Astrocyte (in vitro differentiated cells and primary cell): ENCODE data around the gene MEIOB. TPM values are rescaled to one million over a fixed set of nuclear protein-coding genes. Genes with fewer than 3 reads are reported as not detected.

ENCODE experiments used
- DNase-seq: peaks from one replicate; pipeline ENCODE4 v3.0.0-alpha.2; 2010; ENCODE audit warnings: low read depth
- FAIRE-seq: peaks from 2 replicates; lab custom pipeline; 2011; peaks lifted over from hg19 to GRCh38; lab: Jason Lieb, UNC
- H2AFZ ChIP-seq: 2 replicates; pipeline ENCODE4 v1.6.0; 2012; ENCODE audit warnings: low read depth, low read length, inconsistent platforms
- H3K27ac ChIP-seq: 2 replicates; pipeline ENCODE4 v1.5.1; 2011; ENCODE audit warnings: low read depth, low read length, inconsistent platforms
- H3K27me3 ChIP-seq: 2 replicates; pipeline ENCODE4 v1.6.0; 2011; ENCODE audit warnings: low read length, inconsistent platforms; ENCODE audit not compliant: insufficient read depth
- H3K36me3 ChIP-seq: 2 replicates; pipeline ENCODE4 v1.5.1; 2011; ENCODE audit warnings: low read length, inconsistent platforms; ENCODE audit not compliant: insufficient read depth
- H3K4me1 ChIP-seq: 2 replicates; pipeline ENCODE4 v1.5.1; 2011; ENCODE audit warnings: low read length, inconsistent platforms; ENCODE audit not compliant: insufficient read depth
- H3K4me2 ChIP-seq: 2 replicates; pipeline ENCODE4 v1.6.0; 2012; ENCODE audit warnings: low read length, inconsistent platforms
- H3K4me3 ChIP-seq: 2 replicates; pipeline ENCODE4 v1.5.1; 2011; ENCODE audit warnings: low read depth, mild to moderate bottlenecking, low read length, inconsistent platforms; ENCODE audit not compliant: insufficient read depth
- H3K79me2 ChIP-seq: 2 replicates; pipeline ENCODE4 v1.6.0; 2012; ENCODE audit warnings: mild to moderate bottlenecking, low read length, inconsistent platforms; ENCODE audit not compliant: insufficient read depth
- H3K9ac ChIP-seq: 2 replicates; pipeline ENCODE4 v1.6.0; 2012; ENCODE audit warnings: mild to moderate bottlenecking, low read length, inconsistent platforms
- H3K9me3 ChIP-seq: 2 replicates; pipeline ENCODE4 v1.5.1; 2012; ENCODE audit warnings: low read depth, mild to moderate bottlenecking, low read length, inconsistent platforms; ENCODE audit not compliant: insufficient read depth
- H4K20me1 ChIP-seq: 2 replicates; pipeline ENCODE4 v1.6.0; 2012; ENCODE audit warnings: low read length, inconsistent platforms; ENCODE audit not compliant: insufficient read depth
- H3K27ac Mint-ChIP-seq: one replicate; pipeline ENCODE4 v1.8.0; 2021; ENCODE audit warnings: mild to moderate bottlenecking, mixed read lengths; ENCODE audit not compliant: unreplicated experiment
- H3K27me3 Mint-ChIP-seq: one replicate; pipeline ENCODE4 v1.8.0; 2021; ENCODE audit warnings: low read depth, mixed read lengths; ENCODE audit not compliant: unreplicated experiment
- H3K36me3 Mint-ChIP-seq: one replicate; pipeline ENCODE4 v1.8.0; 2021; ENCODE audit warnings: low read depth, mixed read lengths; ENCODE audit not compliant: unreplicated experiment
- H3K4me1 Mint-ChIP-seq: one replicate; pipeline ENCODE4 v1.8.0; 2021; ENCODE audit warnings: low read depth, mixed read lengths; ENCODE audit not compliant: unreplicated experiment
- H3K4me3 Mint-ChIP-seq: one replicate; pipeline ENCODE4 v1.8.0; 2021; ENCODE audit warnings: mild to moderate bottlenecking, moderate library complexity, mixed read lengths; ENCODE audit not compliant: unreplicated experiment
- H3K9me3 Mint-ChIP-seq: one replicate; pipeline ENCODE4 v1.8.0; 2021; ENCODE audit warnings: mild to moderate bottlenecking, mixed read lengths; ENCODE audit not compliant: unreplicated experiment
- EZH2 ChIP-seq: IDR thresholded peaks from 2 replicates; pipeline ENCODE4 v1.6.1; 2012; ENCODE audit warnings: mild to moderate bottlenecking, low read length, inconsistent platforms; ENCODE audit not compliant: insufficient read depth
- total RNA-seq: library from RNA; stranded (reverse); gene quantifications from 2 replicates; pipeline ENCODE4 v1.2.1, GENCODE V29; 2021
- TF ChIP-seq, protein P1 (sequence below): IDR thresholded peaks from 2 replicates; pipeline ENCODE4 v1.5.1; 2011; ENCODE audit warnings: low read depth, mild to moderate bottlenecking, inconsistent platforms, low read length, moderate library complexity; ENCODE audit not compliant: insufficient read depth

The MEIOB gene
- total RNA-seq, 1 donor from 2014 or later, result 0.16 TPM

DNA sequence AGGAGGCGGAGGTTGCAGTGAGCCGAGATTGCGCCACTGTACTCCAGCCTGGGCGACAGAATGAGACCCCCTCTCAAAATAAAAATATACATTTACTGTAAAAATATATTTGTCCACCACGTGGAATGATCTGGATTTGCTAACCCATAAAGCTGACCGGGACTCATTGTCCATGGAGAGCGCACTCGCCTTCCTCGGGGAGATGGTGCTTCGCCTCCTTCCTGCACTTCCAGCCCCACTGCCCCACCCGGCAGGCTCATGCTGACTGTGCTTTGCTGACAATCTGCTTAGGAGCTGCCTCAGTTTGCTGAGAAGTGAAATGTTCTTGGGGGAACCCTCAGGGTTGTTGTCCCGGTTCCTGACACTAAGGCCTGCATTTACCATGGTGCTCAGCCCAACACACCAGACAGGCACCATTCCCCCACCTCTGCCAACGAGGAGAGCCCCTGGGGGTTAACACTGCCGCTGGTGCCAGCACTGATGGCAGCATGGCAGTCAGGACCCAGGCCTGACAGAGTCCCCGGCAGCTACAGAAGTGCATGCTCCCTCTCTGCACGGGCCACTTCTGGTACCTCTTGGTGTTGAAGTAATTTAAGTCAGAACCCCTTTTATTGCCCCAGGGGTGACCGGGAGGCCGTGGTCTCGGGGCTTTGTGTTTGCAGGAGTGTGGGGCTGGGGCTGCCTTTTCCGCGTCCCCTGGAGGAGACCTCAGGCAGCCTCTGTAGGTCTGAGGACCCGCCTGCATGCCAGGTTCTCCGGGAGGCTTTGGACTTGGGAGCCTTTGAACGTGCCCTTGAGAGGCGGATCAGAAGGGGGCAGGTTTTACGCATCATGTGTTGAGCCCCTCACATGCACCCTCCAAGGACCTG, 86.8 kb downstream of the MEIOB start:
- FAIRE-seq (no peak), DNase-seq (no peak)
- Mint-ChIP-seq H3K27ac (no peak overlapping the region), H3K4me1 (peaks cover 9% of the 10 kb centered on the region), H3K27me3 (no peaks in the 10 kb centered on the region), H3K4me3 (peak overlapping the region; percentile 61), H3K9me3 (no peaks in the 10 kb centered on the region), H3K36me3 (peaks cover 2% of the 10 kb centered on the region)
- Histone ChIP-seq H3K9ac (no peak overlapping the region), H3K9me3 (no peaks in the 10 kb centered on the region), H3K4me3 (no peak overlapping the region), H2AFZ (no peak overlapping the region), H4K20me1 (peaks cover 51% of the 10 kb centered on the region), H3K27me3 (no peaks in the 10 kb centered on the region), H3K36me3 (peaks cover 2% of the 10 kb centered on the region), H3K4me2 (no peak overlapping the region), H3K79me2 (peaks cover 71% of the 10 kb centered on the region), H3K27ac (no peak overlapping the region), H3K4me1 (peaks cover 12% of the 10 kb centered on the region)
- TF ChIP-seq EZH2, result no peak
- TF ChIP-seq, protein P1, sequence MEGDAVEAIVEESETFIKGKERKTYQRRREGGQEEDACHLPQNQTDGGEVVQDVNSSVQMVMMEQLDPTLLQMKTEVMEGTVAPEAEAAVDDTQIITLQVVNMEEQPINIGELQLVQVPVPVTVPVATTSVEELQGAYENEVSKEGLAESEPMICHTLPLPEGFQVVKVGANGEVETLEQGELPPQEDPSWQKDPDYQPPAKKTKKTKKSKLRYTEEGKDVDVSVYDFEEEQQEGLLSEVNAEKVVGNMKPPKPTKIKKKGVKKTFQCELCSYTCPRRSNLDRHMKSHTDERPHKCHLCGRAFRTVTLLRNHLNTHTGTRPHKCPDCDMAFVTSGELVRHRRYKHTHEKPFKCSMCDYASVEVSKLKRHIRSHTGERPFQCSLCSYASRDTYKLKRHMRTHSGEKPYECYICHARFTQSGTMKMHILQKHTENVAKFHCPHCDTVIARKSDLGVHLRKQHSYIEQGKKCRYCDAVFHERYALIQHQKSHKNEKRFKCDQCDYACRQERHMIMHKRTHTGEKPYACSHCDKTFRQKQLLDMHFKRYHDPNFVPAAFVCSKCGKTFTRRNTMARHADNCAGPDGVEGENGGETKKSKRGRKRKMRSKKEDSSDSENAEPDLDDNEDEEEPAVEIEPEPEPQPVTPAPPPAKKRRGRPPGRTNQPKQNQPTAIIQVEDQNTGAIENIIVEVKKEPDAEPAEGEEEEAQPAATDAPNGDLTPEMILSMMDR, result no peak

Other genes with a start within 250 kb of the MEIOB start
- gene JPT2, start 193.9 kb downstream of the MEIOB start, total RNA-seq, result 122 and 143 TPM in 2 replicates
- gene MAPK8IP3, start 166.0 kb downstream of the MEIOB start, total RNA-seq, result 85.5 and 92.4 TPM in 2 replicates
- gene NME3, start 100.6 kb downstream of the MEIOB start, total RNA-seq, result 36.3 and 42.7 TPM in 2 replicates
- 21.4 and 23.3 TPM in 2 replicates for gene EME2, start 99.4 kb downstream of the MEIOB start, total RNA-seq
- 74.0 and 80.2 TPM in 2 replicates for gene MRPS34, start 99.0 kb downstream of the MEIOB start, total RNA-seq
- gene SPSB3, start 89.6 kb downstream of the MEIOB start, total RNA-seq, result 21.8 and 23.3 TPM in 2 replicates
- 41.4 and 45.2 TPM in 2 replicates for gene NUBP2, start 89.2 kb downstream of the MEIOB start, total RNA-seq
- gene IGFALS, start 78.5 kb downstream of the MEIOB start, total RNA-seq, result not detected in 2 replicates
- gene HAGH, start 45.3 kb downstream of the MEIOB start, total RNA-seq, result 35.9 and 36.9 TPM in 2 replicates
- 24.0 and 25.8 TPM in 2 replicates for gene FAHD1, start 45.0 kb downstream of the MEIOB start, total RNA-seq
- gene HS3ST6, start 46.3 kb upstream of the MEIOB start, total RNA-seq, result not detected in 2 replicates
- gene MSRB1, start 71.0 kb upstream of the MEIOB start, total RNA-seq, result 23.7 and 25.8 TPM in 2 replicates
- gene RPL3L, start 82.5 kb upstream of the MEIOB start, total RNA-seq, result not detected in 2 replicates
- gene NDUFB10, start 87.4 kb upstream of the MEIOB start, total RNA-seq, result 149 and 153 TPM in 2 replicates
- 2,350 and 2,534 TPM in 2 replicates for gene RPS2, start 92.7 kb upstream of the MEIOB start, total RNA-seq
- not detected in 2 replicates for gene RNF151, start 94.7 kb upstream of the MEIOB start, total RNA-seq
- 24.4 and 28.5 TPM in 2 replicates for gene TBL3, start 99.9 kb upstream of the MEIOB start, total RNA-seq
- 0.89 TPM in 1 of 2 replicates, not detected in the other for gene NOXO1, start 109.3 kb upstream of the MEIOB start, total RNA-seq
- 30.4 and 32.1 TPM in 2 replicates for gene GFER, start 112.0 kb upstream of the MEIOB start, total RNA-seq
- gene SYNGR3, start 117.8 kb upstream of the MEIOB start, total RNA-seq, result 4.8 and 6.0 TPM in 2 replicates
- 46.0 and 50.0 TPM in 2 replicates for gene ZNF598, start 137.7 kb upstream of the MEIOB start, total RNA-seq
- 2.1 and 2.9 TPM in 2 replicates for gene NPW, start 147.6 kb upstream of the MEIOB start, total RNA-seq
- 92.5 and 106 TPM in 2 replicates for gene NHERF2, start 154.7 kb upstream of the MEIOB start, total RNA-seq
- 13.2 and 13.7 TPM in 2 replicates for gene NTHL1, start 175.7 kb upstream of the MEIOB start, total RNA-seq
- 89.5 and 94.6 TPM in 2 replicates for gene TSC2, start 175.8 kb upstream of the MEIOB start, total RNA-seq